PC-3 (cell line): ENCODE results near the gene C2. TPM values are rescaled to one million over a fixed set of nuclear protein-coding genes. Genes with fewer than 3 reads are reported as not detected.

Source experiments
- ATAC-seq: fragments of 200-7000 bp; cut with Tn5 transposase; 2 replicates; pipeline ENCODE4 v1.9.1; 2020; ENCODE audit warnings: mild to moderate bottlenecking, moderate library complexity
- BruUV-seq: library from RNA; stranded (reverse); fragments of 400-500 nt; replicated peaks from 2 replicates; lab custom pipeline; 2021; lab: Mats Ljungman, UMichigan
- CTCF ChIA-PET: fragments of 300-600 bp; sonication (Branson Sonifier 250); formaldehyde crosslinking; loops from one replicate; lab custom pipeline; 2022; ENCODE audit warnings: antibody characterized with exemption; lab: Charles Lee
- POLR2A ChIA-PET: fragments of 300-600 bp; sonication (Branson Sonifier 250); formaldehyde crosslinking; loops from one replicate; lab custom pipeline; 2022; ENCODE audit warnings: antibody characterized with exemption; ENCODE audit not compliant: unreplicated experiment; lab: Charles Lee
- DNase-seq: peaks from one replicate; pipeline ENCODE4 v3.0.0-alpha.2; 2015
- H2AFZ ChIP-seq: fragments of 300-600 bp; sonication (generic); 2 replicates; pipeline ENCODE4 v1.6.0; 2016; ENCODE audit warnings: antibody characterized with exemption, low read length
- H3F3A ChIP-seq: fragments of 300-600 bp; sonication (generic); one replicate; pipeline ENCODE4 v1.6.0; 2017; ENCODE audit warnings: antibody characterized with exemption, low read length, control low read depth, mild to moderate bottlenecking; ENCODE audit not compliant: unreplicated experiment
- H3K27ac ChIP-seq: fragments of 300-600 bp; sonication (generic); 2 replicates; pipeline ENCODE4 v1.5.1; 2016; ENCODE audit warnings: mild to moderate bottlenecking, low read length
- H3K27me3 ChIP-seq: fragments of 300-600 bp; sonication (generic); 2 replicates; pipeline ENCODE4 v1.6.1; 2016; ENCODE audit warnings: low read length, mixed read lengths
- H3K36me3 ChIP-seq: fragments of 300-600 bp; sonication (generic); 2 replicates; pipeline ENCODE4 v1.6.1; 2016; ENCODE audit warnings: low read depth, mixed run types, low read length, mixed read lengths
- H3K4me1 ChIP-seq: fragments of 300-600 bp; sonication (generic); 2 replicates; pipeline ENCODE4 v1.5.1; 2016; ENCODE audit warnings: low read length; ENCODE audit not compliant: insufficient read depth
- H3K4me2 ChIP-seq: fragments of 300-600 bp; sonication (generic); 2 replicates; pipeline ENCODE4 v1.6.0; 2016; ENCODE audit warnings: low read length
- H3K4me3 ChIP-seq: fragments of 300-600 bp; sonication (generic); 2 replicates; pipeline ENCODE4 v1.5.1; 2016; ENCODE audit warnings: mild to moderate bottlenecking, low read length, mixed read lengths
- H3K79me2 ChIP-seq: fragments of 300-600 bp; sonication (generic); 2 replicates; pipeline ENCODE4 v1.6.1; 2017; ENCODE audit warnings: low read length, mixed read lengths
- H3K9ac ChIP-seq: fragments of 300-600 bp; sonication (generic); 2 replicates; pipeline ENCODE4 v1.6.0; 2016; ENCODE audit warnings: mild to moderate bottlenecking, low read length
- H3K9me2 ChIP-seq: fragments of 300-600 bp; sonication (generic); replicated peaks from 2 replicates; pipeline ENCODE4 v1.6.1; 2016; ENCODE audit warnings: mixed run types, low read length, mixed read lengths
- H3K9me3 ChIP-seq: fragments of 300-600 bp; sonication (generic); 2 replicates; pipeline ENCODE4 v1.6.1; 2016; ENCODE audit warnings: low read length, mixed read lengths
- H4K20me1 ChIP-seq: fragments of 300-600 bp; sonication (generic); 2 replicates; pipeline ENCODE4 v1.6.1; 2016; ENCODE audit warnings: low read length, mixed read lengths
- EZH2 ChIP-seq: fragments of 300-600 bp; sonication (generic); IDR thresholded peaks from one replicate; pipeline ENCODE4 v1.6.1; 2017; ENCODE audit warnings: antibody characterized with exemption, mild to moderate bottlenecking, low read length; ENCODE audit not compliant: unreplicated experiment
- EZH2phosphoT487 ChIP-seq: fragments of 300-600 bp; sonication (generic); IDR thresholded peaks from 2 replicates; pipeline ENCODE4 v1.6.1; 2018; ENCODE audit warnings: mild to moderate bottlenecking, antibody characterized with exemption, low read length, borderline replicate concordance
- intact Hi-C: fragments of 100-400 bp; cut with micrococcal nuclease; formaldehyde crosslinking; loops from 2 replicates; pipeline ENCODE4 v1.9.0; 2023
- total RNA-seq: library from RNA; depleted of rRNA; stranded (reverse); fragments of >200 nt; gene quantifications from 2 replicates; pipeline ENCODE4 v1.2.3, GENCODE V29; 2014
- TF ChIP-seq, protein P1 (sequence below): fragments of 300-600 bp; sonication (generic); conservative IDR thresholded peaks from 2 replicates; pipeline ENCODE4 v1.5.1; 2017; ENCODE audit warnings: antibody characterized with exemption, low read depth, mild to moderate bottlenecking, low read length

C2 gene
- total RNA-seq, 1 experiment from 2014 or later = not detected

DNA sequence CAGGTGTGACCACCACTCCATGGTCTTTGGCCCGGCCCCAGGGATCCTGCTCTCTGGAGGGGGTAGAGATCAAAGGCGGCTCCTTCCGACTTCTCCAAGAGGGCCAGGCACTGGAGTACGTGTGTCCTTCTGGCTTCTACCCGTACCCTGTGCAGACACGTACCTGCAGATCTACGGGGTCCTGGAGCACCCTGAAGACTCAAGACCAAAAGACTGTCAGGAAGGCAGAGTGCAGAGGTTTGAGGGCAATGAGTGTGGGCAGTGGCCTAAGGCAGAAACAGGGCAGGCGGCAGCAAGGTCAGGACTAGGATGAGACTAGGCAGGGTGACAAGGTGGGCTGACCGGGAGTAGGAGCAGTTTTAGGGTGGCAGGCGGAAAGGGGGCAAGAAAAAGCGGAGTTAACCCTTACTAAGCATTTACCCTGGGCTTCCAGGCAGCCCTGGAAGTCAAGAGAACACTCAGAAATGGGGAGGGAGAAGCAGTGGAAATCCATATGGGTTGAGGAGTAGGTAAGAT lies 18.9 kb downstream of the C2 start:
- Histone ChIP-seq H4K20me1 (no peaks in the 10 kb centered on the region), H3K9ac (no peak overlapping the region; the same call in 1 of the 2 replicates), H3K9me3 (no peaks in the 10 kb centered on the region), H3F3A (no peaks in the 10 kb centered on the region), H3K4me1 (peaks cover 23% of the 10 kb centered on the region), H3K4me3 (no peak overlapping the region), H3K36me3 (peaks cover 5% of the 10 kb centered on the region), H3K9me2 (no peaks in the 10 kb centered on the region), H3K4me2 (no peak overlapping the region), H3K27ac (peak overlapping the region; percentile 81), H3K27me3 (no peaks in the 10 kb centered on the region), H2AFZ (no peak overlapping the region), H3K79me2 (no peaks in the 10 kb centered on the region)
- no TSS peak for BruUV-seq
- CTCF ChIA-PET = no interaction called here
- ATAC-seq = no peak
- POLR2A ChIA-PET = no interaction called here
- TF ChIP-seq EZH2 = no peak
- TF ChIP-seq EZH2phosphoT487 = no peak
- TF ChIP-seq, protein P1, sequence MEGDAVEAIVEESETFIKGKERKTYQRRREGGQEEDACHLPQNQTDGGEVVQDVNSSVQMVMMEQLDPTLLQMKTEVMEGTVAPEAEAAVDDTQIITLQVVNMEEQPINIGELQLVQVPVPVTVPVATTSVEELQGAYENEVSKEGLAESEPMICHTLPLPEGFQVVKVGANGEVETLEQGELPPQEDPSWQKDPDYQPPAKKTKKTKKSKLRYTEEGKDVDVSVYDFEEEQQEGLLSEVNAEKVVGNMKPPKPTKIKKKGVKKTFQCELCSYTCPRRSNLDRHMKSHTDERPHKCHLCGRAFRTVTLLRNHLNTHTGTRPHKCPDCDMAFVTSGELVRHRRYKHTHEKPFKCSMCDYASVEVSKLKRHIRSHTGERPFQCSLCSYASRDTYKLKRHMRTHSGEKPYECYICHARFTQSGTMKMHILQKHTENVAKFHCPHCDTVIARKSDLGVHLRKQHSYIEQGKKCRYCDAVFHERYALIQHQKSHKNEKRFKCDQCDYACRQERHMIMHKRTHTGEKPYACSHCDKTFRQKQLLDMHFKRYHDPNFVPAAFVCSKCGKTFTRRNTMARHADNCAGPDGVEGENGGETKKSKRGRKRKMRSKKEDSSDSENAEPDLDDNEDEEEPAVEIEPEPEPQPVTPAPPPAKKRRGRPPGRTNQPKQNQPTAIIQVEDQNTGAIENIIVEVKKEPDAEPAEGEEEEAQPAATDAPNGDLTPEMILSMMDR = no peak
- no peak for DNase-seq
- intact Hi-C loops = no loop called here

DNA sequence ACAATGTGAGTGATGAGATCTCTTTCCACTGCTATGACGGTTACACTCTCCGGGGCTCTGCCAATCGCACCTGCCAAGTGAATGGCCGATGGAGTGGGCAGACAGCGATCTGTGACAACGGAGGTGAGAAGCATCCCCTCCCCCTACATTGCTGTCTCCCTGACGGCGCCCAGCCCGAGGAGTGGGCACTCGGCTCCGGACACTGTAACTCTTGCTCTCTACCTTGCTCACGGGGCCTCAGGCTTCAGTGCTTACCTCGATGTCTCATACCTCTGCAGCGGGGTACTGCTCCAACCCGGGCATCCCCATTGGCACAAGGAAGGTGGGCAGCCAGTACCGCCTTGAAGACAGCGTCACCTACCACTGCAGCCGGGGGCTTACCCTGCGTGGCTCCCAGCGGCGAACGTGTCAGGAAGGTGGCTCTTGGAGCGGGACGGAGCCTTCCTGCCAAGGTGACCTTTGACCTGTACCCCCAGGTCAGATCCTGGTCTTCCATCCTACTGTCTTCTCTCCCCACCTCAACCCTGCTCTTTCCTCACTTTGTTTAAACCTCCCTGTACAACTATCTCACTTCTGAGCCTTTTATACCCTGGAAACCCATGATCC lies 19.7 kb downstream of the C2 start:
- no peaks in the 10 kb centered on the region for H3K9me2 ChIP-seq
- no peaks in the 10 kb centered on the region for H3K9me3 ChIP-seq
- no TSS peak for BruUV-seq
- ATAC-seq (no peak), DNase-seq (no peak)
- ChIA-PET CTCF (no interaction called here), POLR2A (interaction anchor here (0.6 kb wide), 1 partner anchor 50 kb away, joined by 3 read pairs; the partner anchor contains the start of gene EHMT2)
- H2AFZ ChIP-seq = no peak overlapping the region
- H3K27ac ChIP-seq = no peak overlapping the region
- H3F3A ChIP-seq = no peaks in the 10 kb centered on the region
- H3K4me2 ChIP-seq = no peak overlapping the region
- H4K20me1 ChIP-seq = no peaks in the 10 kb centered on the region
- H3K9ac ChIP-seq = no peak overlapping the region
- TF ChIP-seq, protein P1 = no peak
- intact Hi-C loops = no loop called here
- H3K4me3 ChIP-seq = no peak overlapping the region
- peaks cover 10% of the 10 kb centered on the region for H3K36me3 ChIP-seq
- H3K27me3 ChIP-seq = no peaks in the 10 kb centered on the region
- H3K4me1 ChIP-seq = peaks cover 23% of the 10 kb centered on the region
- H3K79me2 ChIP-seq = no peaks in the 10 kb centered on the region

DNA sequence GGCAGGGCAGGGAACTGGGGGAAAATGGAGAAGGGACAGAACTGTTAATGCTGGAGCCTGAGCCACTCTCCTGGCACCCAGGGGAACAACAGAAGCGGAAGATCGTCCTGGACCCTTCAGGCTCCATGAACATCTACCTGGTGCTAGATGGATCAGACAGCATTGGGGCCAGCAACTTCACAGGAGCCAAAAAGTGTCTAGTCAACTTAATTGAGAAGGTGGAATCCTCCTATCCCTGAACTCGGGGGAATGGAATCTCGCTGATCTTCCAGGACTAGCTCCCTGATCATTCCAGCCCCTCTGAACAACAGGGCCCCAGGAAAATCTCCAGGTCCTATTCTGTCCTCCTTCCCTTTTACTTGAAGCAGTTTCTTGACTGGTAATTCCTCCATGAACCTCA lies 20.3 kb downstream of the C2 start:
- intact Hi-C loops = no loop called here
- no peaks in the 10 kb centered on the region for H3K9me3 ChIP-seq
- no TSS peak for BruUV-seq
- H3K27me3 ChIP-seq = no peaks in the 10 kb centered on the region
- peaks cover 11% of the 10 kb centered on the region for H3K36me3 ChIP-seq
- peaks cover 23% of the 10 kb centered on the region for H3K4me1 ChIP-seq
- no peak for DNase-seq
- TF ChIP-seq EZH2phosphoT487 (no peak), EZH2 (no peak)
- TF ChIP-seq, protein P1 = no peak
- no peak for ATAC-seq
- H3K4me3 ChIP-seq = no peak overlapping the region
- POLR2A ChIA-PET = interaction anchor here (0.6 kb wide), 1 partner anchor 50 kb away, joined by 3 read pairs; the partner anchor contains the start of gene EHMT2
- H3F3A ChIP-seq = no peaks in the 10 kb centered on the region
- no peak overlapping the region for H3K4me2 ChIP-seq
- H3K79me2 ChIP-seq = no peaks in the 10 kb centered on the region
- no peaks in the 10 kb centered on the region for H4K20me1 ChIP-seq
- CTCF ChIA-PET = no interaction called here
- H3K9ac ChIP-seq = no peak overlapping the region
- no peaks in the 10 kb centered on the region for H3K9me2 ChIP-seq
- H2AFZ ChIP-seq = no peak overlapping the region
- H3K27ac ChIP-seq = no peak overlapping the region
